Thoracic aorta (tissue), 2 donors: ENCODE data around the gene GCDH. TPM values are rescaled to one million over a fixed set of nuclear protein-coding genes. Genes with fewer than 3 reads are reported as not detected.

Experiments
- ATAC-seq: fragments of 150-250 bp; one replicate; pipeline ENCODE4 v1.8.0; 2017; ENCODE audit warnings: low read depth; ENCODE audit not compliant: insufficient number of reproducible peaks, low FRiP score
- DNase-seq: peaks from one replicate; pipeline ENCODE4 v3.0.0-alpha.2; 2020; ENCODE audit warnings: low spot score
- H3K27ac ChIP-seq, 2 donors: fragments of 200-600 bp; sonication (generic); 1 replicate in 1 of 2; 2 replicates in 1 of 2; pipeline ENCODE4 v1.5.1; 2016; ENCODE audit warnings: mild to moderate bottlenecking in 2 of 2, moderate library complexity in 2 of 2
- H3K27me3 ChIP-seq: fragments of 200-600 bp; sonication (generic); replicated peaks from 2 replicates; pipeline ENCODE4 v1.6.0; 2016; ENCODE audit warnings: mild to moderate bottlenecking; ENCODE audit not compliant: insufficient read depth
- H3K36me3 ChIP-seq: fragments of 200-600 bp; sonication (generic); one replicate; pipeline ENCODE4 v1.5.1; 2016
- H3K4me1 ChIP-seq, 2 donors: fragments of 200-600 bp; sonication (generic); 1 replicate in 1 of 2; 2 replicates in 1 of 2; pipeline versions ENCODE4 v1.5.1 to v1.6.0; 2016; ENCODE audit warnings: low read depth in 2 of 2, mild to moderate bottlenecking in 1 of 2; ENCODE audit not compliant: control insufficient read depth in 1 of 2
- H3K4me3 ChIP-seq: fragments of 200-600 bp; sonication (generic); 2 replicates; pipeline ENCODE4 v1.5.1; 2016; ENCODE audit warnings: mild to moderate bottlenecking
- H3K9me3 ChIP-seq: fragments of 200-600 bp; sonication (generic); 2 replicates; pipeline ENCODE4 v1.5.1; 2016
- CTCF ChIP-seq: fragments of 200-600 bp; sonication (generic); IDR thresholded peaks from one replicate; pipeline ENCODE4 v1.5.1; 2019; ENCODE audit warnings: antibody characterized with exemption
- total RNA-seq, 2 donors: library from RNA; depleted of rRNA; stranded (reverse); fragments of >200 nt; gene quantifications; one replicate each; pipeline versions ENCODE4 v1.1.0 to v1.2.3, GENCODE V29; 2016

Gene GCDH
- total RNA-seq, 2 donors from 2014 or later = 30.2 to 60.7 TPM

- no peak overlapping the region for H3K4me3 ChIP-seq
- ATAC-seq = no peak
- no peak for TF ChIP-seq CTCF
- no peaks in the 10 kb centered on the region for H3K36me3 ChIP-seq
- DNase-seq = no peak
- no peaks in the 10 kb centered on the region for H3K27me3 ChIP-seq
- no peaks in the 10 kb centered on the region for H3K9me3 ChIP-seq
- peaks cover 0 to 7% of the 10 kb centered on the region in 2 donors for H3K4me1 ChIP-seq
- H3K27ac ChIP-seq = no peak overlapping the region
Measured at GRCh38 chr19:12864721-12865715, 25.9 kb upstream of the GCDH start.

GRCh38 chr19:12865746-12866415, 25.1 kb upstream of the GCDH start:
- Histone ChIP-seq H3K36me3 (no peaks in the 10 kb centered on the region), H3K4me1 (peaks cover 0 to 7% of the 10 kb centered on the region in 2 donors), H3K9me3 (no peaks in the 10 kb centered on the region), H3K27me3 (no peaks in the 10 kb centered on the region), H3K27ac (no peak overlapping the region), H3K4me3 (no peak overlapping the region)
- DNase-seq (no peak), ATAC-seq (no peak)
- TF ChIP-seq CTCF = no peak

GRCh38 chr19:12866416-12867119, 24.4 kb upstream of the GCDH start:
- TF ChIP-seq CTCF = no peak
- Histone ChIP-seq H3K36me3 (no peaks in the 10 kb centered on the region), H3K9me3 (no peaks in the 10 kb centered on the region)

GRCh38 chr19:12867120-12868099, 23.6 kb upstream of the GCDH start:
- no peak overlapping the region for H3K27ac ChIP-seq
- no peak for DNase-seq
- no peaks in the 10 kb centered on the region for H3K27me3 ChIP-seq
- H3K36me3 ChIP-seq = no peaks in the 10 kb centered on the region
- TF ChIP-seq CTCF = no peak
- ATAC-seq = no peak
- H3K9me3 ChIP-seq = no peaks in the 10 kb centered on the region
- peaks cover 0 to 7% of the 10 kb centered on the region in 2 donors for H3K4me1 ChIP-seq
- H3K4me3 ChIP-seq = peak overlapping the region; percentile 48

More at GRCh38 chr19:12866416-12867119, 24.4 kb upstream of the GCDH start:
- ATAC-seq (no peak), DNase-seq (no peak)
- no peak overlapping the region for H3K27ac ChIP-seq
- no peak overlapping the region for H3K4me3 ChIP-seq
- no peaks in the 10 kb centered on the region for H3K27me3 ChIP-seq
- peaks cover 0 to 7% of the 10 kb centered on the region in 2 donors for H3K4me1 ChIP-seq
